ENCODE results near the gene SPCS3.

Gene SPCS3

GRCh38 chr4:176303938-176304337, 15.8 kb upstream of the SPCS3 start:
- Histone ChIP-seq H3K36me3 (ENCODE audit: control insufficient read depth, insufficient read depth, low read length) (no peaks in the 10 kb centered on the region), H3K27ac (ENCODE audit: low read depth, low read length) (no peak overlapping the region), H3K27me3 (ENCODE audit: control insufficient read depth, insufficient read depth, low read length) (peaks cover 7% of the 10 kb centered on the region; the same call in 1 of the 2 replicates), H3K9ac (ENCODE audit: low read length) (no peak overlapping the region), H3K4me1 (ENCODE audit: control insufficient read depth, insufficient read depth, low read length) (peaks cover 6% of the 10 kb centered on the region; the same call in 1 of the 2 replicates), H3K9me3 (ENCODE audit: control insufficient read depth, insufficient read depth, low read depth, low read length) (no peaks in the 10 kb centered on the region), H3K4me3 (ENCODE audit: low read depth, low read length) (no peak overlapping the region)

GRCh38 chr4:176306837-176307665, 12.7 kb upstream of the SPCS3 start:
- H3K36me3 ChIP-seq (ENCODE audit: control insufficient read depth, insufficient read depth, low read length), result no peaks in the 10 kb centered on the region
- H3K27ac ChIP-seq (ENCODE audit: low read depth, low read length), result no peak overlapping the region
- no peak overlapping the region for H3K9ac ChIP-seq (ENCODE audit: low read length)
- H3K4me3 ChIP-seq (ENCODE audit: low read depth, low read length), result no peak overlapping the region
- peaks cover 6% of the 10 kb centered on the region; the same call in 1 of the 2 replicates for H3K4me1 ChIP-seq (ENCODE audit: control insufficient read depth, insufficient read depth, low read length)
- peaks cover 7% of the 10 kb centered on the region; the same call in 1 of the 2 replicates for H3K27me3 ChIP-seq (ENCODE audit: control insufficient read depth, insufficient read depth, low read length)
- no peaks in the 10 kb centered on the region for H3K9me3 ChIP-seq (ENCODE audit: control insufficient read depth, insufficient read depth, low read depth, low read length)

GRCh38 chr4:176307666-176307930, 12.2 kb upstream of the SPCS3 start:
- peaks cover 7% of the 10 kb centered on the region; the same call in 1 of the 2 replicates for H3K27me3 ChIP-seq (ENCODE audit: control insufficient read depth, insufficient read depth, low read length)
- no peaks in the 10 kb centered on the region for H3K36me3 ChIP-seq (ENCODE audit: control insufficient read depth, insufficient read depth, low read length)
- H3K27ac ChIP-seq (ENCODE audit: low read depth, low read length), result no peak overlapping the region
- peaks cover 6% of the 10 kb centered on the region; the same call in 1 of the 2 replicates for H3K4me1 ChIP-seq (ENCODE audit: control insufficient read depth, insufficient read depth, low read length)
- no peak overlapping the region for H3K4me3 ChIP-seq (ENCODE audit: low read depth, low read length)
- H3K9ac ChIP-seq (ENCODE audit: low read length), result no peak overlapping the region
- H3K9me3 ChIP-seq (ENCODE audit: control insufficient read depth, insufficient read depth, low read depth, low read length), result no peaks in the 10 kb centered on the region

- Histone ChIP-seq H3K9me3 (ENCODE audit: control insufficient read depth, insufficient read depth, low read depth, low read length) (no peaks in the 10 kb centered on the region), H3K9ac (ENCODE audit: low read length) (no peak overlapping the region), H3K27ac (ENCODE audit: low read depth, low read length) (no peak overlapping the region), H3K4me3 (ENCODE audit: low read depth, low read length) (no peak overlapping the region), H3K4me1 (ENCODE audit: control insufficient read depth, insufficient read depth, low read length) (peaks cover 6% of the 10 kb centered on the region; the same call in 1 of the 2 replicates), H3K36me3 (ENCODE audit: control insufficient read depth, insufficient read depth, low read length) (no peaks in the 10 kb centered on the region), H3K27me3 (ENCODE audit: control insufficient read depth, insufficient read depth, low read length) (peaks cover 7% of the 10 kb centered on the region; the same call in 1 of the 2 replicates)
These were observed 11.3 kb upstream of the SPCS3 start for GRCh38 chr4:176308441-176308840.

- H3K27ac ChIP-seq (ENCODE audit: low read depth, low read length), result no peak overlapping the region
- H3K27me3 ChIP-seq (ENCODE audit: control insufficient read depth, insufficient read depth, low read length), result peaks cover 7% of the 10 kb centered on the region; the same call in 1 of the 2 replicates
- peaks cover 6% of the 10 kb centered on the region; the same call in 1 of the 2 replicates for H3K4me1 ChIP-seq (ENCODE audit: control insufficient read depth, insufficient read depth, low read length)
- H3K9ac ChIP-seq (ENCODE audit: low read length), result no peak overlapping the region
- H3K9me3 ChIP-seq (ENCODE audit: control insufficient read depth, insufficient read depth, low read depth, low read length), result no peaks in the 10 kb centered on the region
- no peak overlapping the region for H3K4me3 ChIP-seq (ENCODE audit: low read depth, low read length)
- H3K36me3 ChIP-seq (ENCODE audit: control insufficient read depth, insufficient read depth, low read length), result no peaks in the 10 kb centered on the region
These were observed 10.7 kb upstream of the SPCS3 start for GRCh38 chr4:176309046-176309445.

- Histone ChIP-seq H3K27me3 (ENCODE audit: control insufficient read depth, insufficient read depth, low read length) (peaks cover 4% of the 10 kb centered on the region; the same call in 1 of the 2 replicates), H3K9ac (ENCODE audit: low read length) (no peak overlapping the region), H3K4me3 (ENCODE audit: low read depth, low read length) (no peak overlapping the region), H3K4me1 (ENCODE audit: control insufficient read depth, insufficient read depth, low read length) (no peaks in the 10 kb centered on the region), H3K9me3 (ENCODE audit: control insufficient read depth, insufficient read depth, low read depth, low read length) (no peaks in the 10 kb centered on the region), H3K36me3 (ENCODE audit: control insufficient read depth, insufficient read depth, low read length) (no peaks in the 10 kb centered on the region), H3K27ac (ENCODE audit: low read depth, low read length) (no peak overlapping the region)
These were observed 10.0 kb upstream of the SPCS3 start for GRCh38 chr4:176309772-176310171.

GRCh38 chr4:176313596-176314336, 6.0 kb upstream of the SPCS3 start:
- no peak overlapping the region for H3K9ac ChIP-seq (ENCODE audit: low read length)
- no peak overlapping the region for H3K4me3 ChIP-seq (ENCODE audit: low read depth, low read length)
- no peaks in the 10 kb centered on the region for H3K27me3 ChIP-seq (ENCODE audit: control insufficient read depth, insufficient read depth, low read length)
- no peaks in the 10 kb centered on the region for H3K4me1 ChIP-seq (ENCODE audit: control insufficient read depth, insufficient read depth, low read length)
- no peaks in the 10 kb centered on the region for H3K36me3 ChIP-seq (ENCODE audit: control insufficient read depth, insufficient read depth, low read length)
- H3K9me3 ChIP-seq (ENCODE audit: control insufficient read depth, insufficient read depth, low read depth, low read length), result no peaks in the 10 kb centered on the region
- H3K27ac ChIP-seq (ENCODE audit: low read depth, low read length), result no peak overlapping the region

- peaks cover 12% of the 10 kb centered on the region; the same call in 1 of the 2 replicates for H3K4me1 ChIP-seq (ENCODE audit: control insufficient read depth, insufficient read depth, low read length)
- 0 out of 2 replicates have a peak, but pooled peaks cover 2% of the 10 kb centered on the region for H3K36me3 ChIP-seq (ENCODE audit: control insufficient read depth, insufficient read depth, low read length)
- H3K4me3 ChIP-seq (ENCODE audit: low read depth, low read length), result peak overlapping the region; percentile 99
- no peaks in the 10 kb centered on the region for H3K9me3 ChIP-seq (ENCODE audit: control insufficient read depth, insufficient read depth, low read depth, low read length)
- peak overlapping the region; percentile 38 for H3K9ac ChIP-seq (ENCODE audit: low read length)
- no peak overlapping the region for H3K27ac ChIP-seq (ENCODE audit: low read depth, low read length)
- no peaks in the 10 kb centered on the region for H3K27me3 ChIP-seq (ENCODE audit: control insufficient read depth, insufficient read depth, low read length)
These were observed 539 bp upstream of the SPCS3 start for GRCh38 chr4:176319151-176319703.

GRCh38 chr4:176320340-176320975, 692 bp downstream of the SPCS3 start:
- Histone ChIP-seq H3K27me3 (ENCODE audit: control insufficient read depth, insufficient read depth, low read length) (no peaks in the 10 kb centered on the region), H3K36me3 (ENCODE audit: control insufficient read depth, insufficient read depth, low read length) (0 out of 2 replicates have a peak, but pooled peaks cover 2% of the 10 kb centered on the region), H3K9ac (ENCODE audit: low read length) (peak overlapping the region; percentile 98), H3K27ac (ENCODE audit: low read depth, low read length) (peak overlapping the region; percentile 78; the same call in 1 of the 2 replicates), H3K4me3 (ENCODE audit: low read depth, low read length) (peak overlapping the region; percentile 99), H3K4me1 (ENCODE audit: control insufficient read depth, insufficient read depth, low read length) (peaks cover 12% of the 10 kb centered on the region; the same call in 1 of the 2 replicates), H3K9me3 (ENCODE audit: control insufficient read depth, insufficient read depth, low read depth, low read length) (no peaks in the 10 kb centered on the region)

GRCh38 chr4:176320976-176321361, 1.2 kb downstream of the SPCS3 start:
- H3K4me1 ChIP-seq (ENCODE audit: control insufficient read depth, insufficient read depth, low read length), result peaks cover 12% of the 10 kb centered on the region; the same call in 1 of the 2 replicates
- peak overlapping the region; percentile 99 for H3K4me3 ChIP-seq (ENCODE audit: low read depth, low read length)
- 0 out of 2 replicates have a peak, but pooled peaks cover 2% of the 10 kb centered on the region for H3K36me3 ChIP-seq (ENCODE audit: control insufficient read depth, insufficient read depth, low read length)
- peak overlapping the region; percentile 98 for H3K9ac ChIP-seq (ENCODE audit: low read length)
- no peaks in the 10 kb centered on the region for H3K9me3 ChIP-seq (ENCODE audit: control insufficient read depth, insufficient read depth, low read depth, low read length)
- H3K27me3 ChIP-seq (ENCODE audit: control insufficient read depth, insufficient read depth, low read length), result no peaks in the 10 kb centered on the region
- H3K27ac ChIP-seq (ENCODE audit: low read depth, low read length), result no peak overlapping the region

Data from HUES6 (cell line).